HG03439 (cell line): Measurements from ENCODE around the gene GCH1.
"Not testable (repeated sequence)": the region's sequence is repeated elsewhere in the genome, so short reads cannot be mapped to it uniquely, and the experiment has no call there.

ENCODE experiments used
- ATAC-seq: cut with Tn5 transposase; IDR thresholded peaks from one replicate; pipeline ENCODE4 v1.9.1; 2021; ENCODE audit warnings: mild to moderate bottlenecking, moderate library complexity; ENCODE audit not compliant: unreplicated experiment

Gene GCH1

GRCh38 chr14:54870154-54871090 is 32.2 kb downstream of the GCH1 start:
- ATAC-seq = not testable (repeated sequence)

DNA sequence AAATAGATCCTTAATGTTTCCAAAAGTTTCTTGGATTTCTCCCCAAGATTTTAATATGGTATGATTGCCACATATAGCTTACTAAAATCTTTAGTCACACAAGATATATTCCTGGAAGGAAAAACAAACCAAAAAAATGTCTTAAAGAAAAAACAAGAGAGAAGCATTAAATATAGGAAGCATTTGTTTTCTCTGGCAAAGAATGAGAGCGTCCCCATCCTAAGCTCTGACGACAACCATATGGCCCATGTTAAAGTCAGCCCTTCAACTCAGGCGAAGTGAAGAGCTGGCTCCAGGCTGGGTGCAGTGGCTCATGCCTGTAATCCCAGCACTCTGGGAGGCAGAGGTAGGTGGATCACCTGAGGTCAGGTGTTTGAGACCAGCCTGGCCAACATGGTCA is 35.6 kb downstream of the GCH1 start:
- no peak for ATAC-seq

DNA sequence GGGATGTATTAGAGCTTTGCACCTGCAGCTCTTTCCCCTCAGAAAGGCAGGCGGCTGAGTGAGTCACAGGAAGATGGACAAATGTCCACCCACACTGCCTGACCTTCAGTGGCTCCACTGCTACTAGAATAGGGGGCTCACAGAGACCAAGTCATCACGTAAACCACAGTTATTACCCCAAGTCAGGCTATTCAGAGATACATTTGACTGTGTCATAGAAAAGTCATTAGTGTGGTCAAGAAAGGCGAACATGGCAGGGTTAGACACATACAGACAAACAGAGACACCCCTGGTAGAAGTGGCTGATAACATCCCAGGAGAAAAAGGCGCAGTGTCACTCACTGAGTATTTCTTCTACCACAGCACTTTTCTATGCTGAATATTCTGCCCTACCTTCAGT is 36.0 kb downstream of the GCH1 start:
- ATAC-seq = no peak

DNA sequence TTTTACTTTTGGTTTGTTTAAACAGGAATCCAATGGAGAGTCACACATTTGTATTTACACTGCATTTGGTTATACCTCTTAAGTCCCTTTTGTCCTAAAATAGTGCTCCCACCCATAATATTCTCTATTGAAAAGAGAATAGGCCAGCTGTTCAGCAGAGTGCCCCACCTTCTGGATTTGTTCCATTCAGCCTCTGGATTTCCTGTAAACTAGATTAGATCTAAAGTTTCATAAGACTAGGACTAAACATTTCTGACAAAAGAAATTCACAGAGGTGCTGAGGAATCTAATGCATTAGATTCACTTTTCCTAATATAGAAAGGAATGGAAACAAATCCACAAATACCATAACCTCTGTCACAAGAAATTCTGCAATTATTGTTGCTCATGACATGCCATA is 38.1 kb downstream of the GCH1 start:
- no peak for ATAC-seq

DNA sequence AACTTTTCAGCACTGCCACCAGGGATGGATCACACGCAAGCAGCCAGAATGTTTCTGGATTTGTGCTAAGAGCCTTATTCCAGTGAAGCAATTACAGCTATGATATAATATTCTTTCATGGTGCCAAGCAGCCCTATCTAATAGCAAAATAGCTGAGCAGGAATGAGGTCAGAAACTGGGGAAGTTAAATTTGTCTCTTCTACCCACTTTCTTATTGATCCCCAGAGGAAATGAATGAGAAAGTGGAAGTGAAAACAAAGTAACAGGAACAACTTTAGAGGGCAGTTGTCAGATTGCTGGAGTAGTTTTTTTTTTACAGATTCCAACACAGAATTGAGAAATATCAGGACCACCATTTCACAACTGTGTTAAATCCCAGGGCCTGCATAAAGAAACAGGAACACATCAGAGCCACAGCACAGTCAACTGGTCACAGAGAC is 44.8 kb downstream of the GCH1 start:
- ATAC-seq = peak; percentile 56

DNA sequence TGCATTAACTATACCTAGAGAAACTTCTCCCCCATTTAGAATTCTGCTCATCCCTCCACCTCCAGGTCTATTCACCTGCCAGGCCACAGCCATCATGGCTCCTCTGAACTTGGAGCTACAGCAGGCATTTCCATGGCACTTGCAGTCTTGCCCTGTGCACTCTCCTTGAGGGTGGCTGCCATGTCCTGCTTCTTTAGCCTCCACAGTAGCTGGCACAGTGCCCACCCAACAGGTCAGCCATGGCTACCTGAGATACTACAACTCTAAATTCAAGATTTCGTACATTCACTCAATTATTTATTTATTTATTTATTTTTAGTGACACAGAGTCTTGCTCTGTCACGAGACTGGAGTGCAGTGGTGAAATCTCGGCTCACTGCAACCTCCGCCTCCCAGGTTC is 46.5 kb downstream of the GCH1 start:
- ATAC-seq = no peak

GRCh38 chr14:54854181-54854580 is 48.4 kb downstream of the GCH1 start:
- no peak for ATAC-seq

GRCh38 chr14:54853339-54853738 is 49.3 kb downstream of the GCH1 start:
- no peak for ATAC-seq

DNA sequence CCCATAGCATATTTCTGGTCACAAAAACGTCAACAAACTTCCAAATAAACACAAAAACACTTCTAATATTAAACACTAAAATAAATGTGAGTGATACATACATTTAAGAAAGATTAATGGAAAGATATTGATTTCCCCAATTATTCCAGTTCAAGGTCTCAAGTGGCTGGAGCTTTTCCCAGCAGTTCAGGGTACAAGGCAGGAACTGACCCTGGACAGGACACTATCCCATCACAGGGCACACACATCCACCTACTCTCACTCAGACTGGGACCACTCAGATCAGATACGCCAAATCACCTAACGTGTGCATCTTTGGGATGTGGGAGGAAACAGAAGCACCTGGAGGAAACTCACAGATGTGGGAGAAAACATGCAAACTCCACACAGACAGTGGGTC is 50.4 kb downstream of the GCH1 start:
- no peak for ATAC-seq

- no peak for ATAC-seq
These were observed 53.7 kb downstream of the GCH1 start for GRCh38 chr14:54848910-54849309.

DNA sequence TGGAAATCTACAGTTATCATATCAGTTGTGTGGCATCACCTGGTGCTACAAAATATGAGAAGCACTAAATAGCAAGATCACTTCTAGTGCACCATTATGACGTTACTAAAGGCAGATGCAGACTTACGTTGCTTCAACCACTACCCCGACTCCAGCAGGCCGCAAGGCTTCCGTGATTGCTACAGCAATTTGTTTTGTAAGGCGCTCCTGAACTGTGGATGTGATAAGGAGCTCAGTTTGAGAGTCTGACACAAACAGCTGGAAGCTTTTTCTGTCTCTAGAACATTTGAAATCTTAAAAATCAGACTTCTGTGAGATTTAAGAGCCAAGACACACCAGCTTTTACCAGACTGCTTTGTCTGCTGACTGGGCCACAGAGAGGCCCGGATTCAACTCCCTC is 57.0 kb downstream of the GCH1 start:
- ATAC-seq = no peak

DNA sequence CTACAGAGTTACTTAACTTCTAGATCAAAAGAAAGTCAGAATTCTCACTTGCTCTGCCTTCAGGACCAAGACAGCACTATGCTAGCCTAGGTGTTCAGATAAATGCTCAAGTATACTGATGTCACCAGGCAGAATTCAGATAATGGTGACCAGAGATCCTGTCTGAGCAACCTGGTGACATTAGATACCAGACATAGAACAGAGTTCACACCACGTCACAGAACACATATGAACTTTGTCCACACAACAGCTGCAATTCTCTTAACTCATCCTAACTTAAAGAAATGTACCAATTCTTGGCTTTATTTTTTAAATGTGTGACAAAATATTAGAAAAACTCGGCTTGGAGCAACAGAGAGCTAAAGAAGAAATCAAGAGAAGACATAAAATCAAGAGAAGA is 58.1 kb downstream of the GCH1 start:
- ATAC-seq = no peak

DNA sequence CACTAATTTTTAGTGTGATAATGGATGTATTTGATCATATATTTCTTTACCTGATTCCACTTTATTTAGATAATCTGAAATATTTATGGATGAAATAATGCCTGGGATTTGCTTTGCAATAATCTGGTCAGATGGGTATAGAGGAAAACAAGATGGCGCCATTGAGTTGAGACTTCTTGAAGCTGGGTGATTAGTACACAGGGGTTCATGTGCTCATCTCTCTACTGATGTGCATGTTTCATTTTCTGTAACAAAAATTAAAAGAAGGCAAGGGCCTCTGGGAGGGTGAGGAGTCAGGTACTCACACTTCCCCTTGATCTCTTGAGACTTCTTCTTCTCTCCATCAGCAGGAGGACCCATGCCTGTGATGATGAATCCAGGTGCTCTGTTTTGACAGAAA is 61.8 kb downstream of the GCH1 start:
- no peak for ATAC-seq

DNA sequence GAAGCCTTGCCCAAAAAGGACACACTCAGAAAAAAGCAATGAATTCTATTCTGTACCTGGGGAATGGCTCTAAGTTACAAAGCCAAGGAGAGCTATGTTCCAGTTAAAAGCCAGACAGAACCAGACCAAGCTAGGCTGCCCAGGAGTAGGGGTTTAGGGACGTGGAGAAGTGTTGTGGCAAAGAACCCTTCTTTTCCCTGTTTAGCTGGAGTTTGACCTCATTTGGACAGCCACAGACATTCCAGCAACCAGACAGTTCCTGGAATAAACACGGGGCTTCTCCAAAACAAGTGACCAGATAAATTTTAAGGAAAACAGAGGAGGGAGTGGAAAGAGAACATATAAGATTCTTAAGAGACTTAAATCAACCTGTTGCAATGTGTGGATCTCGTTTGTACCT is 62.3 kb downstream of the GCH1 start:
- ATAC-seq = no peak

GRCh38 chr14:54839701-54840119 is 62.9 kb downstream of the GCH1 start:
- no peak for ATAC-seq

DNA sequence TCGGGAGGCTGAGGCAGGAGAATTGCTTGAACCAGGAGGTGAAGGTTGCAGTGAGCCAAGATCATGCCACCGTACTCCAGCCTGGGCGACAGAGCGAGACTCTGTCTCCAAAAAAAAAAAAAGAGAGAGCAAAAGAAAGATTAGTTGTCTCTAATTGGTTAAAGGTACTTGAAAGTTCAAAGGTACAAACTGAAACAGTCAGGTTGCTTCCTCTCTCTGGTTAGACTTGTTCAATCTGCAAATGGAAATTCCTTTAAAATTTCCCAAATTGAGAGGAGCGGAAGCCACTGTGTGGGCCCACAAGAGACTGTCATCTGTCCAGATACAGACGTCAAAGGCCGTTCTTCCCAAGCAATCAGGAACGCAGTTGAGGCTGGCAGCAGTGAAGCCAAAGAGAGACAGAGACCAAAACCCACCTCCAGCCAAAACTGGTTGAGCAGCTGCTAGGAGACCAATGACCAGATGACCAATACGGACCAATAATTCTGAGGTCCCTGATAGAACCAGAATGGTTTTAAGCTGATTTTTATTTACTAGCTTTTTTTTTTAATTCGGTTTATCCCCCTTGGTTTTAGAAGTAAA is 63.6 kb downstream of the GCH1 start:
- no peak for ATAC-seq

GRCh38 chr14:54837508-54838149 is 65.0 kb downstream of the GCH1 start:
- no peak for ATAC-seq

GRCh38 chr14:54836231-54836630 is 66.4 kb downstream of the GCH1 start:
- no peak for ATAC-seq

- no peak for ATAC-seq
These were observed 67.9 kb downstream of the GCH1 start for GRCh38 chr14:54834727-54835126.

- no peak for ATAC-seq
These were observed 68.5 kb downstream of the GCH1 start for GRCh38 chr14:54834081-54834480.

DNA sequence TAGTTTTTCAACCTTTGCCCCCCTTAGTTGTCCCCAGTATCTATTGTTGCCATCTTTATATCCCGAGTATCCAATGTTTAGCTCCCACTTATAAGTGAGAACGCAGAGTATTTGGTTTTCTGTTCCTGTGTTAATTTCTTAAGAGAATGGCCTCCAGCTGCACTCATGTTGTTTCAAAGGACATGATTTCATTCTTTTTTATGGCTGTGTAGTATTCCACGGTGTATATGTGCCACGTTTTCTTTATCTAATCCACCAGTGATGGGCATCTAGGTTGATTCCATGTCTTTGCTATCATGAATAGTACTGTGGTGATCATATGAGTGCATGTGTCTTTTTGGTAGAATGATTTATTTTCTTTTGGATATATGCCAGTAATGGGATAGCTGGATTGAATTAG is 72.0 kb downstream of the GCH1 start:
- no peak for ATAC-seq
